Measurements from ENCODE around the gene ALDH4A1. TPM values are rescaled to one million over a fixed set of nuclear protein-coding genes. Genes with fewer than 3 reads are reported as not detected.

Gene ALDH4A1
- total and polyA plus RNA-seq, 9 of the 15 experiments (the other 6 are each of a cell fraction or from before 2014, with no cell fraction given): 0.27 to 31.4 (median 16.6) TPM

- ChIA-PET POLR2A (interaction anchor here (0.6 to 1.6 kb wide), 7 partner anchors 9 to 249 kb away, joined by 3 to 7 read pairs (median 3); no protein-coding TSS in a partner anchor), CTCF (ENCODE audit: low intra/inter-chr PET ratio) (no interaction called here)
- no peak for FAIRE-seq
- intact Hi-C loops (cut with micrococcal nuclease) (loop anchor here (5.0 kb wide), 1 partner anchor 143 kb away; no protein-coding TSS in a partner anchor), in situ Hi-C loops (cut with MboI) (no loop called here)
- no peaks in the 10 kb centered on the region for H3K9me3 ChIP-seq (replicated peaks; ENCODE audit: control insufficient read depth, insufficient read depth, low read depth, low read length)
- H3K27ac ChIP-seq (ENCODE audit: extremely low read depth, low read depth, low read length): no peak overlapping the region
- H3K36me3 ChIP-seq (ENCODE audit: control insufficient read depth, insufficient read depth, low read length): no peaks in the 10 kb centered on the region
- no peak for DNase-seq (ENCODE audit: extremely low read depth in 1 of 4, low spot score in 3 of 4)
- H3K9ac ChIP-seq (ENCODE audit: insufficient read depth in 1 of 2, low read depth in 2 of 2, low read length in 2 of 2): 0 out of 4 replicates have a peak overlapping the region, but pooled peaks of 1 of the 2 experiments have one; percentile 61
- peaks cover 53 to 91% of the 10 kb centered on the region in 2 experiments for H3K27me3 ChIP-seq (ENCODE audit: control insufficient read depth in 2 of 2, insufficient read depth in 2 of 2, low read length in 2 of 2)
- no peak for ATAC-seq
- H3K9me1 ChIP-seq (ENCODE audit: control insufficient read depth, insufficient read depth, low read length): no peaks in the 10 kb centered on the region
- 2% methylated on average over 11 of the region's 11 CpGs for WGBS (ENCODE audit: insufficient coverage, low coverage, missing lambda C conversion rate)
- H3K4me3 ChIP-seq: no peak overlapping the region
- H3K4me2 ChIP-seq (ENCODE audit: insufficient read depth, low read length): no peak overlapping the region
- no peaks in the 10 kb centered on the region for H3K79me2 ChIP-seq (ENCODE audit: control insufficient read depth, insufficient read depth, low read length)
- peaks cover 19 to 20% of the 10 kb centered on the region in 2 experiments; a peak in 4 of 5 replicates for H3K4me1 ChIP-seq (replicated peaks in 1 of 2; ENCODE audit: control insufficient read depth in 2 of 2, insufficient read depth in 2 of 2, low read length in 2 of 2)
- TF ChIP-seq ZFP91 (CRISPR knock-in tag; IDR thresholded peaks at IDR 0.05) (0 out of 2 replicates have a peak, but pooled peaks have one; percentile 53), TCF15 (CRISPR knock-in tag; IDR thresholded peaks at IDR 0.05) (no peak)
- peaks cover 14% of the 10 kb centered on the region for H4K20me1 ChIP-seq (replicated peaks; ENCODE audit: control insufficient read depth, insufficient read depth, low read length)
- no TSS peak for BruUV-seq (replicated peaks)
- H2AFZ ChIP-seq (ENCODE audit: low read depth, low read length): no peak overlapping the region
These were observed 21.9 kb upstream of the ALDH4A1 start for GRCh38 chr1:18924221-18924691.
